ENCODE measurements around the gene GRIK1.
"Not testable (repeated sequence)": the region's sequence is repeated elsewhere in the genome, so short reads cannot be mapped to it uniquely, and the experiment has no call there.

Gene GRIK1

GRCh38 chr21:29605219-29605618 lies 334.6 kb downstream of the GRIK1 start:
- POLR2A ChIA-PET; H3K36me3 ChIP-seq (ENCODE audit: control insufficient read depth in 2 of 2, insufficient read depth in 1 of 2, low read length in 2 of 2); H3K27ac ChIP-seq (ENCODE audit: extremely low read depth, low read depth, low read length); H3K9me3 ChIP-seq (ENCODE audit: control insufficient read depth, insufficient read depth, low read depth, low read length); H3K4me1 ChIP-seq (ENCODE audit: control insufficient read depth, insufficient read depth, low read length); CTCF ChIA-PET; H3K4me3 ChIP-seq (ENCODE audit: low read depth, low read length): not testable (repeated sequence)
- TF ChIP-seq ZNF146 (tag by site-specific recombination; IDR thresholded peaks at IDR 0.05) = peak; percentile 47

- no peaks in the 10 kb centered on the region for H3K4me1 ChIP-seq (ENCODE audit: control insufficient read depth, insufficient read depth, low read length)
- H3K9me3 ChIP-seq (ENCODE audit: control insufficient read depth, insufficient read depth, low read depth, low read length) = no peaks in the 10 kb centered on the region
- TF ChIP-seq SP3 (tag by site-specific recombination; IDR thresholded peaks at IDR 0.05) (no peak), TCF7L2 (IDR thresholded peaks at IDR 0.05; ENCODE audit: borderline replicate concordance, low read depth, low read length) (no peak), ZNF580 (tag by site-specific recombination; IDR thresholded peaks at IDR 0.05) (no peak), ZNF707 (tag by site-specific recombination; IDR thresholded peaks at IDR 0.05) (no peak)
- H3K27ac ChIP-seq (ENCODE audit: extremely low read depth, low read depth, low read length) = no peak overlapping the region
- ChIA-PET CTCF (no interaction called here), POLR2A (no interaction called here)
- H3K36me3 ChIP-seq (ENCODE audit: control insufficient read depth in 2 of 2, insufficient read depth in 1 of 2, low read length in 2 of 2) = no peaks in the 10 kb centered on the region
- no peak overlapping the region for H3K4me3 ChIP-seq (ENCODE audit: low read depth, low read length)
Observed at GRCh38 chr21:29604076-29604475, 335.7 kb downstream of the GRIK1 start.

GRCh38 chr21:29601047-29601446 lies 338.7 kb downstream of the GRIK1 start:
- H3K36me3 ChIP-seq (ENCODE audit: control insufficient read depth in 2 of 2, insufficient read depth in 1 of 2, low read length in 2 of 2) = no peaks in the 10 kb centered on the region

More at GRCh38 chr21:29601047-29601446, 338.7 kb downstream of the GRIK1 start:
- CTCF ChIA-PET = no interaction called here
- POLR2A ChIA-PET = no interaction called here
- Histone ChIP-seq H3K4me1 (ENCODE audit: control insufficient read depth, insufficient read depth, low read length) (no peaks in the 10 kb centered on the region), H3K9me3 (ENCODE audit: control insufficient read depth, insufficient read depth, low read depth, low read length) (no peaks in the 10 kb centered on the region), H3K27ac (ENCODE audit: extremely low read depth, low read depth, low read length) (no peak overlapping the region), H3K4me3 (ENCODE audit: low read depth, low read length) (no peak overlapping the region)
- no peak for TF ChIP-seq ZNF223 (tag by site-specific recombination; IDR thresholded peaks at IDR 0.05)
- no peak for TF ChIP-seq ZNF157 (tag by site-specific recombination; IDR thresholded peaks at IDR 0.05)
- TF ChIP-seq ZNF2 (tag by site-specific recombination; IDR thresholded peaks at IDR 0.05) = no peak
- TF ChIP-seq OSR2 (tag by site-specific recombination; IDR thresholded peaks at IDR 0.05) = no peak
- no peak for TF ChIP-seq ZNF155 (tag by site-specific recombination; IDR thresholded peaks at IDR 0.05)
- TF ChIP-seq HIC1 (tag by site-specific recombination; IDR thresholded peaks at IDR 0.05) = no peak
- TF ChIP-seq ZNF366 (tag by site-specific recombination; conservative IDR thresholded peaks at IDR 0.05) = no peak
- TF ChIP-seq KLF9 (tag by site-specific recombination; IDR thresholded peaks at IDR 0.05; ENCODE audit: low read depth) = no peak
- no peak for TF ChIP-seq ZNF624 (tag by site-specific recombination; IDR thresholded peaks at IDR 0.05)
- no peak for TF ChIP-seq ZNF10 (tag by site-specific recombination; IDR thresholded peaks at IDR 0.05)
- no peak for TF ChIP-seq ZNF174 (tag by site-specific recombination; IDR thresholded peaks at IDR 0.05)
- no peak for TF ChIP-seq ZNF148 (tag by site-specific recombination; IDR thresholded peaks at IDR 0.05; ENCODE audit: borderline replicate concordance)
- TF ChIP-seq PRDM6 (tag by site-specific recombination; IDR thresholded peaks at IDR 0.05) = no peak
- no peak for TF ChIP-seq YY1 (tag by site-specific recombination; IDR thresholded peaks at IDR 0.05)
- no peak for TF ChIP-seq ZNF513 (tag by site-specific recombination; IDR thresholded peaks at IDR 0.05)
